ENCODE results near the gene TSPAN4. TPM values are rescaled to one million over a fixed set of nuclear protein-coding genes. Genes with fewer than 3 reads are reported as not detected.

The TSPAN4 gene
- total RNA-seq, 1 donor from 2014 or later = 40.2 TPM

GRCh38 chr11:820655-821511 is 21.8 kb upstream of the TSPAN4 start:
- TF ChIP-seq, protein P1, sequence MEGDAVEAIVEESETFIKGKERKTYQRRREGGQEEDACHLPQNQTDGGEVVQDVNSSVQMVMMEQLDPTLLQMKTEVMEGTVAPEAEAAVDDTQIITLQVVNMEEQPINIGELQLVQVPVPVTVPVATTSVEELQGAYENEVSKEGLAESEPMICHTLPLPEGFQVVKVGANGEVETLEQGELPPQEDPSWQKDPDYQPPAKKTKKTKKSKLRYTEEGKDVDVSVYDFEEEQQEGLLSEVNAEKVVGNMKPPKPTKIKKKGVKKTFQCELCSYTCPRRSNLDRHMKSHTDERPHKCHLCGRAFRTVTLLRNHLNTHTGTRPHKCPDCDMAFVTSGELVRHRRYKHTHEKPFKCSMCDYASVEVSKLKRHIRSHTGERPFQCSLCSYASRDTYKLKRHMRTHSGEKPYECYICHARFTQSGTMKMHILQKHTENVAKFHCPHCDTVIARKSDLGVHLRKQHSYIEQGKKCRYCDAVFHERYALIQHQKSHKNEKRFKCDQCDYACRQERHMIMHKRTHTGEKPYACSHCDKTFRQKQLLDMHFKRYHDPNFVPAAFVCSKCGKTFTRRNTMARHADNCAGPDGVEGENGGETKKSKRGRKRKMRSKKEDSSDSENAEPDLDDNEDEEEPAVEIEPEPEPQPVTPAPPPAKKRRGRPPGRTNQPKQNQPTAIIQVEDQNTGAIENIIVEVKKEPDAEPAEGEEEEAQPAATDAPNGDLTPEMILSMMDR (conservative IDR thresholded peaks at IDR 0.05) = no peak
- H3K27me3 Mint-ChIP-seq (ENCODE audit: low read depth) = peaks cover 3% of the 10 kb centered on the region
- DNase-seq (ENCODE audit: low read depth, low spot score) = no peak

GRCh38 chr11:821512-822371 is 20.9 kb upstream of the TSPAN4 start:
- no peak for DNase-seq (ENCODE audit: low read depth, low spot score)
- Mint-ChIP-seq H3K27me3 (ENCODE audit: low read depth) (peaks cover 9% of the 10 kb centered on the region), H3K9me3 (no peaks in the 10 kb centered on the region), H3K36me3 (ENCODE audit: low read depth) (no peaks in the 10 kb centered on the region), H3K27ac (ENCODE audit: unreplicated experiment) (no peak overlapping the region), H3K4me3 (peak overlapping the region; percentile 51), H3K4me1 (no peaks in the 10 kb centered on the region)
- TF ChIP-seq, protein P1 (conservative IDR thresholded peaks at IDR 0.05) = no peak

More at GRCh38 chr11:820655-821511, 21.8 kb upstream of the TSPAN4 start:
- Mint-ChIP-seq H3K36me3 (ENCODE audit: low read depth) (no peaks in the 10 kb centered on the region), H3K4me1 (no peaks in the 10 kb centered on the region), H3K4me3 (peak overlapping the region; percentile 91), H3K9me3 (no peaks in the 10 kb centered on the region), H3K27ac (ENCODE audit: unreplicated experiment) (no peak overlapping the region)

GRCh38 chr11:823441-824291 is 19.0 kb upstream of the TSPAN4 start:
- Mint-ChIP-seq H3K36me3 (ENCODE audit: low read depth) (no peaks in the 10 kb centered on the region), H3K9me3 (no peaks in the 10 kb centered on the region), H3K4me1 (peaks cover 12% of the 10 kb centered on the region), H3K27ac (ENCODE audit: unreplicated experiment) (no peak overlapping the region), H3K4me3 (no peak overlapping the region), H3K27me3 (ENCODE audit: low read depth) (peaks cover 23% of the 10 kb centered on the region)
- DNase-seq (ENCODE audit: low read depth, low spot score) = no peak
- TF ChIP-seq, protein P1 (conservative IDR thresholded peaks at IDR 0.05) = no peak

GRCh38 chr11:824292-824880 is 18.3 kb upstream of the TSPAN4 start:
- Mint-ChIP-seq H3K27ac (ENCODE audit: unreplicated experiment) (no peak overlapping the region), H3K27me3 (ENCODE audit: low read depth) (peaks cover 30% of the 10 kb centered on the region)
- TF ChIP-seq, protein P1 (conservative IDR thresholded peaks at IDR 0.05) = no peak

More at GRCh38 chr11:824292-824880, 18.3 kb upstream of the TSPAN4 start:
- DNase-seq (ENCODE audit: low read depth, low spot score) = no peak
- Mint-ChIP-seq H3K36me3 (ENCODE audit: low read depth) (no peaks in the 10 kb centered on the region), H3K4me3 (no peak overlapping the region), H3K4me1 (peaks cover 18% of the 10 kb centered on the region), H3K9me3 (no peaks in the 10 kb centered on the region)
